HEK293 (cell line): Measurements from ENCODE around the gene CD81.
A peak's percentile ranks its signal among the peaks of the same experiment; 100 is the strongest.

ENCODE experiments used
- CTCF ChIA-PET: fragments of 350-600 bp; formaldehyde crosslinking; extraction: SDS; loops from one replicate; lab custom pipeline; 2021; ENCODE audit warnings: antibody characterized with exemption; lab: Yijun Ruan, JAX
- POLR2A ChIA-PET: fragments of 300-600 bp; formaldehyde crosslinking; extraction: SDS; loops from one replicate; lab custom pipeline; 2020; ENCODE audit warnings: antibody characterized with exemption, inconsistent platforms; lab: Yijun Ruan, JAX
- H3K27ac ChIP-seq: fragments of 200-500 bp; sonication (Bioruptor generic); 2 replicates; pipeline ENCODE4 v1.5.1; 2014; ENCODE audit warnings: low read depth, low read length, control low read depth, inconsistent platforms; ENCODE audit errors: extremely low read depth
- H3K36me3 ChIP-seq, 2 experiments: fragments of 200-500 bp in 1 of 2; sonication (Bioruptor generic) in 1 of 2; 1 replicate in 1 of 2; 2 replicates in 1 of 2; pipeline ENCODE4 v1.5.1; 2014 to 2017; ENCODE audit warnings: inconsistent platforms in 2 of 2, low read length in 2 of 2; ENCODE audit not compliant: control insufficient read depth in 2 of 2, insufficient read depth in 1 of 2
- H3K4me1 ChIP-seq: fragments of 200-500 bp; sonication (Bioruptor generic); 2 replicates; pipeline ENCODE4 v1.5.1; 2014; ENCODE audit warnings: mild to moderate bottlenecking, low read length, inconsistent platforms; ENCODE audit not compliant: control insufficient read depth, insufficient read depth
- H3K4me3 ChIP-seq: 2 replicates; pipeline ENCODE4 v1.5.1; 2011; ENCODE audit warnings: low read depth, mild to moderate bottlenecking, control low read depth, low read length, moderate library complexity
- H3K9me3 ChIP-seq: fragments of 200-500 bp; sonication (Bioruptor generic); 2 replicates; pipeline ENCODE4 v1.5.1; 2014; ENCODE audit warnings: low read depth, low read length, inconsistent platforms; ENCODE audit not compliant: control insufficient read depth, insufficient read depth
- EGR2 ChIP-seq: fragments of 450-650 bp; formaldehyde crosslinking; IDR thresholded peaks from 2 replicates; pipeline ENCODE4 v1.5.1; 2016; ENCODE audit warnings: low read depth, missing biosample characterization, missing genetic modification characterization
- GFI1B ChIP-seq: fragments of 450-650 bp; formaldehyde crosslinking; IDR thresholded peaks from 2 replicates; pipeline ENCODE4 v1.5.1; 2016; ENCODE audit warnings: missing biosample characterization, missing genetic modification characterization
- GLIS1 ChIP-seq: fragments of 450-650 bp; formaldehyde crosslinking; IDR thresholded peaks from 2 replicates; pipeline ENCODE4 v1.5.1; 2016; ENCODE audit warnings: missing biosample characterization, missing genetic modification characterization
- GLIS2 ChIP-seq: fragments of 450-650 bp; formaldehyde crosslinking; IDR thresholded peaks from 2 replicates; pipeline ENCODE4 v1.5.1; 2016; ENCODE audit warnings: missing biosample characterization, missing genetic modification characterization
- HOXA7 ChIP-seq: sonication (generic); formaldehyde crosslinking; IDR thresholded peaks from 2 replicates; pipeline ENCODE4 v1.8.1; 2022; ENCODE audit warnings: missing genetic modification reagents, borderline replicate concordance
- ZBTB7A ChIP-seq: fragments of 450-650 bp; formaldehyde crosslinking; IDR thresholded peaks from 2 replicates; pipeline ENCODE4 v1.5.1; 2016; ENCODE audit warnings: low read depth, missing biosample characterization, missing genetic modification characterization
- ZFP69B ChIP-seq: fragments of 450-650 bp; formaldehyde crosslinking; IDR thresholded peaks from 2 replicates; pipeline ENCODE4 v1.5.1; 2016; ENCODE audit warnings: missing biosample characterization, missing genetic modification characterization
- ZNF169 ChIP-seq: fragments of 450-650 bp; formaldehyde crosslinking; IDR thresholded peaks from 2 replicates; pipeline ENCODE4 v1.5.1; 2016; ENCODE audit warnings: missing biosample characterization, missing genetic modification characterization
- ZNF184 ChIP-seq: fragments of 450-650 bp; IDR thresholded peaks from 2 replicates; pipeline ENCODE4 v1.5.1; 2018; ENCODE audit warnings: missing biosample characterization, mild to moderate bottlenecking, missing genetic modification characterization
- ZNF266 ChIP-seq: fragments of 450-650 bp; formaldehyde crosslinking; IDR thresholded peaks from 2 replicates; pipeline ENCODE4 v1.5.1; 2016; ENCODE audit warnings: missing biosample characterization, missing genetic modification characterization, low read depth
- ZNF37A ChIP-seq: fragments of 450-650 bp; IDR thresholded peaks from 2 replicates; pipeline ENCODE4 v1.5.1; 2018; ENCODE audit warnings: missing biosample characterization, missing genetic modification characterization
- ZNF433 ChIP-seq: fragments of 450-650 bp; formaldehyde crosslinking; IDR thresholded peaks from 2 replicates; pipeline ENCODE4 v1.5.1; 2016; ENCODE audit warnings: missing biosample characterization, missing genetic modification characterization, low read depth
- ZNF510 ChIP-seq: fragments of 450-650 bp; formaldehyde crosslinking; IDR thresholded peaks from 2 replicates; pipeline ENCODE4 v1.5.1; 2018; ENCODE audit warnings: mild to moderate bottlenecking, missing genetic modification characterization, missing biosample characterization; ENCODE audit not compliant: insufficient replicate concordance
- ZNF544 ChIP-seq: fragments of 450-650 bp; formaldehyde crosslinking; IDR thresholded peaks from 2 replicates; pipeline ENCODE4 v1.5.0; 2017; ENCODE audit warnings: missing biosample characterization, missing genetic modification characterization
- ZNF629 ChIP-seq: fragments of 450-650 bp; formaldehyde crosslinking; IDR thresholded peaks from 2 replicates; pipeline ENCODE4 v1.5.1; 2017; ENCODE audit warnings: missing biosample characterization, missing genetic modification characterization
- TF ChIP-seq, protein P1 (sequence below): fragments of 450-650 bp; formaldehyde crosslinking; IDR thresholded peaks from 2 replicates; pipeline ENCODE4 v1.5.1; 2017; ENCODE audit warnings: missing biosample characterization, missing genetic modification characterization
- TF ChIP-seq, protein P2 (sequence below): fragments of 450-650 bp; formaldehyde crosslinking; IDR thresholded peaks from 2 replicates; pipeline ENCODE4 v1.5.1; 2016; ENCODE audit warnings: missing biosample characterization, missing genetic modification characterization
- TF ChIP-seq, protein P3 (sequence below): fragments of 450-650 bp; formaldehyde crosslinking; IDR thresholded peaks from 2 replicates; pipeline ENCODE4 v1.5.1; 2016; ENCODE audit warnings: missing biosample characterization, missing genetic modification characterization
- TF ChIP-seq, protein P4 (sequence below): fragments of 450-650 bp; formaldehyde crosslinking; IDR thresholded peaks from 2 replicates; pipeline ENCODE4 v1.5.1; 2016; ENCODE audit warnings: missing biosample characterization, missing genetic modification characterization
- TF ChIP-seq, protein P5 (sequence below): fragments of 450-650 bp; formaldehyde crosslinking; IDR thresholded peaks from 2 replicates; pipeline ENCODE4; 2016; ENCODE audit warnings: missing biosample characterization, missing genetic modification characterization

Gene CD81

DNA sequence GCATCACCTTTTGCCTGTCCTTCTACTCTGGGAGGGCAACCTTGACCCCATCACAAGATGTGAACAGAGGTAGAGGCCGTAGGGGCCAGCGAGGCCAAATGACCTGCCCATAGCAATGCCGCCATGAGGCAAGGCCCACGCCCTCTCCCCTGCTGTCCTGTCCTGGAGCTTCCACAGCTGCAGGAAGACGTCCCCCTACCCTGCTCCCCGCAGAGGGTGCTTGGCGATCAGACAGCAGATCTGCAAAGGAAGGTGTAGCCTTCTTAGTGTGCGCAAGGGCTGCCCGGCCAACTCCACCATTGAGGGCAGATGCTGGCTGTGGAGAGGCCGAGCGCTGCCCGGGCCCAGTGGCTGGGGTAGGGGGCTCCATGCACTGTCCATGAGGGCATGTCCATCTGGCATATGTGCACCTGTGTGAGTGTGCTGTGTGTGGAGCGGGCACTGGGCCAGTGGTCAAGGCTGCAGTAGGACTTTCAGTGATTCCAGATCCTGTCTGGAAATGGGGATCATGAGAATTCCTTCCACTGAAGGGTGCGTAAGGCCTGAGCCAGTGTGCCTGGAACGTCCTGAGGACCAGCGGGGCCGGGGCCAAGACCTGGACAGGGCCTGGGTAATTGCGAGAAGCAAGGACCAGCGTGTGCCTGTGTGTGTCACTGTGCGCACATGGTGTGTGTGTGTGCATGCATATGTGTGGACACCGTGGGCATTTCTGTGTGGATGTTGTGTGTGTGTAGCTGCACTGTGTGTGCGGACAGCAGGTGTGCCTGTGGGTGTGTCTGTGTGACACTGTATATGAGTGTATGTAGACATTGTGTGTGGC lies 56.2 kb downstream of the CD81 start:
- TF ChIP-seq GLIS2 (tag by site-specific recombination) (no peak), ZNF510 (no peak), ZNF433 (tag by site-specific recombination) (no peak), ZNF184 (tag by site-specific recombination) (no peak)
- TF ChIP-seq, protein P1, sequence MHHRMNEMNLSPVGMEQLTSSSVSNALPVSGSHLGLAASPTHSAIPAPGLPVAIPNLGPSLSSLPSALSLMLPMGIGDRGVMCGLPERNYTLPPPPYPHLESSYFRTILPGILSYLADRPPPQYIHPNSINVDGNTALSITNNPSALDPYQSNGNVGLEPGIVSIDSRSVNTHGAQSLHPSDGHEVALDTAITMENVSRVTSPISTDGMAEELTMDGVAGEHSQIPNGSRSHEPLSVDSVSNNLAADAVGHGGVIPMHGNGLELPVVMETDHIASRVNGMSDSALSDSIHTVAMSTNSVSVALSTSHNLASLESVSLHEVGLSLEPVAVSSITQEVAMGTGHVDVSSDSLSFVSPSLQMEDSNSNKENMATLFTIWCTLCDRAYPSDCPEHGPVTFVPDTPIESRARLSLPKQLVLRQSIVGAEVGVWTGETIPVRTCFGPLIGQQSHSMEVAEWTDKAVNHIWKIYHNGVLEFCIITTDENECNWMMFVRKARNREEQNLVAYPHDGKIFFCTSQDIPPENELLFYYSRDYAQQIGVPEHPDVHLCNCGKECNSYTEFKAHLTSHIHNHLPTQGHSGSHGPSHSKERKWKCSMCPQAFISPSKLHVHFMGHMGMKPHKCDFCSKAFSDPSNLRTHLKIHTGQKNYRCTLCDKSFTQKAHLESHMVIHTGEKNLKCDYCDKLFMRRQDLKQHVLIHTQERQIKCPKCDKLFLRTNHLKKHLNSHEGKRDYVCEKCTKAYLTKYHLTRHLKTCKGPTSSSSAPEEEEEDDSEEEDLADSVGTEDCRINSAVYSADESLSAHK (tag by site-specific recombination), result no peak
- TF ChIP-seq, protein P2, sequence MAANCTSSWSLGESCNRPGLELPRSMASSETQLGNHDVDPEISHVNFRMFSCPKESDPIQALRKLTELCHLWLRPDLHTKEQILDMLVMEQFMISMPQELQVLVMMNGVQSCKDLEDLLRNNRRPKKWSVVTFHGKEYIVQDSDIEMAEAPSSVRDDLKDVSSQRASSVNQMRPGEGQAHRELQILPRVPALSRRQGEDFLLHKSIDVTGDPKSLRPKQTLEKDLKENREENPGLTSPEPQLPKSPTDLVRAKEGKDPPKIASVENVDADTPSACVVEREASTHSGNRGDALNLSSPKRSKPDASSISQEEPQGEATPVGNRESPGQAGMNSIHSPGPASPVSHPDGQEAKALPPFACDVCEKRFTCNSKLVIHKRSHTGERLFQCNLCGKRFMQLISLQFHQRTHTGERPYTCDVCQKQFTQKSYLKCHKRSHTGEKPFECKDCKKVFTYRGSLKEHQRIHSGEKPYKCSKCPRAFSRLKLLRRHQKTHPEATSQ (tag by site-specific recombination), result no peak
- TF ChIP-seq, protein P3, sequence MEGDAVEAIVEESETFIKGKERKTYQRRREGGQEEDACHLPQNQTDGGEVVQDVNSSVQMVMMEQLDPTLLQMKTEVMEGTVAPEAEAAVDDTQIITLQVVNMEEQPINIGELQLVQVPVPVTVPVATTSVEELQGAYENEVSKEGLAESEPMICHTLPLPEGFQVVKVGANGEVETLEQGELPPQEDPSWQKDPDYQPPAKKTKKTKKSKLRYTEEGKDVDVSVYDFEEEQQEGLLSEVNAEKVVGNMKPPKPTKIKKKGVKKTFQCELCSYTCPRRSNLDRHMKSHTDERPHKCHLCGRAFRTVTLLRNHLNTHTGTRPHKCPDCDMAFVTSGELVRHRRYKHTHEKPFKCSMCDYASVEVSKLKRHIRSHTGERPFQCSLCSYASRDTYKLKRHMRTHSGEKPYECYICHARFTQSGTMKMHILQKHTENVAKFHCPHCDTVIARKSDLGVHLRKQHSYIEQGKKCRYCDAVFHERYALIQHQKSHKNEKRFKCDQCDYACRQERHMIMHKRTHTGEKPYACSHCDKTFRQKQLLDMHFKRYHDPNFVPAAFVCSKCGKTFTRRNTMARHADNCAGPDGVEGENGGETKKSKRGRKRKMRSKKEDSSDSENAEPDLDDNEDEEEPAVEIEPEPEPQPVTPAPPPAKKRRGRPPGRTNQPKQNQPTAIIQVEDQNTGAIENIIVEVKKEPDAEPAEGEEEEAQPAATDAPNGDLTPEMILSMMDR (tag by site-specific recombination), result no peak
- no peaks in the 10 kb centered on the region for H3K36me3 ChIP-seq

DNA sequence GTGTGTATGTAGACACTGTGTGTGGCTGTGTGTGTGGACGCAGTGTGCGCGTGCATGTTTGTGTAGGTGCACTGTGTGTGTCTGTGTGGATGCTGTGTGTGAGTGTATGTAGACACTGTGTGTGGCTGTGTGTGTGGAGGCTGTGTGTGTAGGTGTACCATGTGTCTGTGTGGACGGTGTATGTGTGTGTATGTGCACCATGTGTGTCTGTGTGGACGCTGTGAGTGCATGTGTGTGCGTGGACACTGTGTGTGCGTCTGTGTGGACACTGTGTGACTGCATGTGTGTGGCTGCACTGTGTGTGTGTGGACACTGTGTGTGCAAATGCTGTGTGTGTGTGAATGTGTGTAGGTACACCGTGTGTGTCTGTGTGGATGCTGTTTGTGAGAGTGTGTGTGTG lies 56.9 kb downstream of the CD81 start:
- ChIA-PET POLR2A (no interaction called here), CTCF (no interaction called here)
- TF ChIP-seq EGR2 (tag by site-specific recombination), result 0 out of 2 replicates have a peak, but pooled peaks have one; percentile 4
- TF ChIP-seq ZFP69B (tag by site-specific recombination), result no peak
- Histone ChIP-seq H3K4me3 (no peak overlapping the region), H3K27ac (no peak overlapping the region), H3K4me1 (no peaks in the 10 kb centered on the region), H3K36me3 (no peaks in the 10 kb centered on the region), H3K9me3 (no peaks in the 10 kb centered on the region)

More for the DNA sequence above, 56.2 kb downstream of the CD81 start:
- POLR2A ChIA-PET, result no interaction called here
- H3K27ac ChIP-seq, result no peak overlapping the region
- no peaks in the 10 kb centered on the region for H3K4me1 ChIP-seq
- H3K4me3 ChIP-seq, result no peak overlapping the region
- CTCF ChIA-PET, result interaction anchor here (1.1 kb wide), 1 partner anchor 100 kb away, joined by 3 read pairs; no protein-coding TSS in a partner anchor
- H3K9me3 ChIP-seq, result no peaks in the 10 kb centered on the region

DNA sequence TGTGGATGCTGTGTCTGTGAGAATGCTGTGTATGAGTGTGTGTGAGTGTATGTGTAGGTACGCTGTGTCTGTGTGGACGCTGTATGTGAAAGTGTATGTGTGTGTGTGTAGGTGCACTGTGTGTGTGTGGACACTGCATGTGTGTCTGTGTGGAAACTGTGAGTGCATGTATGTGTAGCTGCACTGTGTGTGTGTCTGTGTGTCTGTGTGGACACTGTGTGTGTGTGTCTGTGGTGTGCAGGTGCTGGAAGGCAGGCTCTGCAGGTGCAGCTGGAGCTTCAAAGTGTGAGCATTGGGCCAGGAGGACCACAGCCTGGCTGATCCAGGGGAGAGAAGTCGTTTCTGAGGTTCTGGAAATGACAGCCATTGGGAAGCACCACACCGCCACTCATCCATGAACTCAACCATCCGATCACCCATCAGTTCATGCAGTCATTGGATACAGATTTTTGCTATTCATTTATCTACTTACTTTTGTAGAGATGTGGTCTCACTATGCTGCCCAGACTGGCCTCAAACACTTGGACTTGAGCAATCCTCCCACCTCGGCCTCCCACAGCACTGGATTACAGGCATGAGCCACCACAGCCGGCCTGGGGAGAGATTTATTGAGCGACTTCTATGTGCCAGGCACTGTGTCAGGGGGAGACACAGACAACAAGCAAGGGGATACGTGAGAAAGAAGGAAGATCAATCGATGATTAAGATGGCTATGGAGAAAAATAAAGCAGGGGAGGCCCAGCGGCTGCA lies 57.6 kb downstream of the CD81 start:
- POLR2A ChIA-PET, result no interaction called here
- Histone ChIP-seq H3K27ac (no peak overlapping the region), H3K36me3 (no peaks in the 10 kb centered on the region), H3K4me1 (no peaks in the 10 kb centered on the region), H3K9me3 (no peaks in the 10 kb centered on the region), H3K4me3 (no peak overlapping the region)
- CTCF ChIA-PET, result no interaction called here
- TF ChIP-seq, protein P4, sequence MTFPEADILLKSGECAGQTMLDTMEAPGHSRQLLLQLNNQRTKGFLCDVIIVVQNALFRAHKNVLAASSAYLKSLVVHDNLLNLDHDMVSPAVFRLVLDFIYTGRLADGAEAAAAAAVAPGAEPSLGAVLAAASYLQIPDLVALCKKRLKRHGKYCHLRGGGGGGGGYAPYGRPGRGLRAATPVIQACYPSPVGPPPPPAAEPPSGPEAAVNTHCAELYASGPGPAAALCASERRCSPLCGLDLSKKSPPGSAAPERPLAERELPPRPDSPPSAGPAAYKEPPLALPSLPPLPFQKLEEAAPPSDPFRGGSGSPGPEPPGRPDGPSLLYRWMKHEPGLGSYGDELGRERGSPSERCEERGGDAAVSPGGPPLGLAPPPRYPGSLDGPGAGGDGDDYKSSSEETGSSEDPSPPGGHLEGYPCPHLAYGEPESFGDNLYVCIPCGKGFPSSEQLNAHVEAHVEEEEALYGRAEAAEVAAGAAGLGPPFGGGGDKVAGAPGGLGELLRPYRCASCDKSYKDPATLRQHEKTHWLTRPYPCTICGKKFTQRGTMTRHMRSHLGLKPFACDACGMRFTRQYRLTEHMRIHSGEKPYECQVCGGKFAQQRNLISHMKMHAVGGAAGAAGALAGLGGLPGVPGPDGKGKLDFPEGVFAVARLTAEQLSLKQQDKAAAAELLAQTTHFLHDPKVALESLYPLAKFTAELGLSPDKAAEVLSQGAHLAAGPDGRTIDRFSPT (tag by site-specific recombination), result no peak
- TF ChIP-seq ZNF629 (no peak), GFI1B (tag by site-specific recombination) (no peak), HOXA7 (CRISPR knock-in tag) (no peak), ZNF544 (tag by site-specific recombination) (no peak), GLIS1 (tag by site-specific recombination) (no peak), ZNF266 (tag by site-specific recombination) (no peak), ZNF37A (tag by site-specific recombination) (no peak), ZNF169 (tag by site-specific recombination) (no peak), ZBTB7A (tag by site-specific recombination) (no peak)
- TF ChIP-seq, protein P5, sequence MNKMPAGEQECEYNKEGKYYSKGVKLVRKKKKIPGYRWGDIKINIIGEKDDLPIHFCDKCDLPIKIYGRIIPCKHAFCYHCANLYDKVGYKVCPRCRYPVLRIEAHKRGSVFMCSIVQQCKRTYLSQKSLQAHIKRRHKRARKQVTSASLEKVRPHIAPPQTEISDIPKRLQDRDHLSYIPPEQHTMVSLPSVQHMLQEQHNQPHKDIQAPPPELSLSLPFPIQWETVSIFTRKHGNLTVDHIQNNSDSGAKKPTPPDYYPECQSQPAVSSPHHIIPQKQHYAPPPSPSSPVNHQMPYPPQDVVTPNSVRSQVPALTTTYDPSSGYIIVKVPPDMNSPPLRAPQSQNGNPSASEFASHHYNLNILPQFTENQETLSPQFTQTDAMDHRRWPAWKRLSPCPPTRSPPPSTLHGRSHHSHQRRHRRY, result no peak
